Heart left ventricle (tissue), 16 donors: ENCODE results near the gene ERGIC1. TPM values are rescaled to one million over a fixed set of nuclear protein-coding genes. Genes with fewer than 3 reads are reported as not detected.
A peak's percentile ranks its signal among the peaks of the same experiment; 100 is the strongest.
"Not testable (repeated sequence)": the region's sequence is repeated elsewhere in the genome, so short reads cannot be mapped to it uniquely, and the experiment has no call there.

ENCODE experiments used
- ATAC-seq, 4 donors: fragments of 200-7000 bp; cut with Tn5 transposase; one replicate each; pipeline ENCODE4 v1.9.1; 2020 to 2022; ENCODE audit warnings: moderate library complexity in 4 of 4, mild to moderate bottlenecking in 3 of 4, moderate number of reproducible peaks in 1 of 4
- DNase-seq, 5 donors: peaks; one replicate each; pipeline ENCODE4 v3.0.0-alpha.2; 2020
- H3K27ac ChIP-seq, 12 donors: fragments of 200-600 bp; sonication (generic) in 4 of 12; one replicate each; pipeline versions ENCODE4 v1.5.0 to v1.8.0; 2016 to 2022; ENCODE audit warnings: mild to moderate bottlenecking in 2 of 12
- H3K27me3 ChIP-seq, 9 donors: fragments of 200-600 bp; sonication (generic) in 2 of 9; one replicate each; pipeline versions ENCODE4 v1.5.1 to v1.8.0; 2016 to 2022; ENCODE audit warnings: mild to moderate bottlenecking in 3 of 9
- H3K36me3 ChIP-seq, 9 donors: fragments of 200-600 bp; sonication (generic) in 2 of 9; one replicate each; pipeline versions ENCODE4 v1.5.0 to v1.8.0; 2018 to 2022; ENCODE audit warnings: mild to moderate bottlenecking in 2 of 9
- H3K4me1 ChIP-seq, 12 donors: fragments of 200-600 bp; sonication (generic) in 4 of 12; one replicate each; pipeline versions ENCODE4 v1.5.0 to v1.8.0; 2016 to 2022; ENCODE audit warnings: mild to moderate bottlenecking in 3 of 12
- H3K4me3 ChIP-seq, 12 donors: fragments of 200-600 bp; sonication (generic) in 4 of 12; one replicate each; pipeline versions ENCODE4 v1.5.0 to v1.8.0; 2017 to 2022; ENCODE audit warnings: mild to moderate bottlenecking in 9 of 12, moderate library complexity in 4 of 12
- H3K9me3 ChIP-seq, 12 donors: fragments of 200-600 bp; sonication (generic) in 4 of 12; one replicate each; pipeline versions ENCODE4 v1.5.0 to v1.8.0; 2016 to 2022; ENCODE audit warnings: mild to moderate bottlenecking in 1 of 12
- POLR2A ChIP-seq, 2 donors: fragments of 450-650 bp; IDR thresholded peaks; one replicate each; pipeline ENCODE4 v1.6.1; 2017; ENCODE audit warnings: antibody characterized with exemption in 2 of 2, mild to moderate bottlenecking in 2 of 2, moderate library complexity in 2 of 2
- WGBS, 4 donors: extraction: QIAGEN DNeasy Blood & Tissue Kit in 2 of 4; methylation state at CpG; one replicate each; pipeline versions ENCODE4 v1.1.5 to v1.1.7; 2013 to 2018; 5-methylcytosine and 5-hydroxymethylcytosine counted together
- intact Hi-C, 10 donors: fragments of 100-400 bp; cut with DNase I; formaldehyde crosslinking; loops; one replicate each; pipeline versions ENCODE4 v1.11.1 to v1.14.2; 2022
- polyA plus RNA-seq, 2 donors: library from polyadenylated mRNA; stranded (reverse); fragments of 200-250 nt; gene quantifications; one replicate each; pipeline ENCODE4 v1.2.3, GENCODE V29; 2013
- total RNA-seq, 9 donors: library from RNA; depleted of rRNA in 2 of 9; stranded (reverse); fragments of >200 nt in 2 of 9; fragmentation: NEBNext Ultra II Directional in 3 of 9; extraction: Animal tissue kit (Norgen Biotek cat#: 25700) in 3 of 9; gene quantifications; one replicate each; pipeline versions ENCODE4 v1.1.0 to v1.2.4, GENCODE V29; 2016 to 2023
- TF ChIP-seq, protein P1 (sequence below), 12 donors: fragments of 200-600 bp; sonication (generic) in 4 of 12; IDR thresholded peaks; one replicate each; pipeline versions ENCODE4 v1.5.0 to v1.8.0; 2018 to 2022; ENCODE audit warnings: antibody characterized with exemption in 12 of 12, mild to moderate bottlenecking in 5 of 12
- donor health status: ischemic (EF 13 %, LVEDD 7.1; RV severe dilation, severe dysfunction).
- donor health status: healthy with polysubstance abuse.
- donor health status: DM: no; HTN: yes; CAD: no.
- donor health status: DM: no; HTN: no; CAD: no.
- donor health status: ischemic (EF 25% LVEDD 6.9; RV normal size, moderate dysfunction).
- donor health status: ischemic (EF 25% LVEDD 5.7; RV mildly dilated, moderate dysfunction).
- donor health status: healthy.
- donor health status: DM: yes; HTN: yes; CAD: no.
- donor health status: ischemic (EF 35%, LVEDD 5.7; RV mildly dilated, moderate dysfunction).
- donor health status: nonischemic (EF 11% LVEDD 7.7; RV severe dilation, severe dysfunction).
- donor health status: DM: yes; HTN: yes; CAD: no.
- donor health status: PGD.
- donor health status: ischemic (EF 29% LVEDD 5.4; RV normal size, mild dysfunction).
- donor health status: nonischemic (EF 23%, LVEDD 6.1; RV moderate dilation, normal function).

Gene ERGIC1
- total and polyA plus RNA-seq, 11 donors, result 66.6 to 115 (median 84.9) TPM

DNA sequence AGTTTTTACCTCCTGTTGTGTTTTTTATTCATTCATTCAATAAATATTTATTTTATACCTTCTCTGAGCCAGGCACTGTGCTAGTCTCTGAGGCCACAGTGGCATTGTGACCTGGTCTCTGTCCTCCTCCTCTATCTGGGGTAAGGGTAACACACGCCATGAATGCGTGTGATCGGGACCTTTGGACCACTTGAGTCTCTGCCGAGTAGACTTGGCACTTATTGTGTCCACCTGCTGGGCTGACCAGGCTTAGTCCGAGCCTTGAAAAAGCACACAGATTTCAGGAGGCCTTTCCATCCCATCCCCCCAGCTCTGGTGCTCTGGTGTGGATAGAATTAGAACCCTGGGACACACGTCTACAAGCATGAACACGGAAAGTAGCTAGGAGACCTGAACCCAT lies 58.7 kb downstream of the ERGIC1 start:
- 32 to 53% (median 39%) methylated on average over 7 of the region's 7 CpGs for WGBS, 4 donors
- Histone ChIP-seq H3K27me3 (no peaks in the 10 kb centered on the region), H3K9me3 (no peaks in the 10 kb centered on the region), H3K27ac (peak overlapping the region; percentile 48 to 93 (median 84)), H3K4me1 (peaks cover 3 to 57% (median 44%) of the 10 kb centered on the region in 12 donors), H3K4me3 (no peak overlapping the region), H3K36me3 (peaks cover 0 to 25% (median 12%) of the 10 kb centered on the region in 9 donors)
- TF ChIP-seq, protein P1, sequence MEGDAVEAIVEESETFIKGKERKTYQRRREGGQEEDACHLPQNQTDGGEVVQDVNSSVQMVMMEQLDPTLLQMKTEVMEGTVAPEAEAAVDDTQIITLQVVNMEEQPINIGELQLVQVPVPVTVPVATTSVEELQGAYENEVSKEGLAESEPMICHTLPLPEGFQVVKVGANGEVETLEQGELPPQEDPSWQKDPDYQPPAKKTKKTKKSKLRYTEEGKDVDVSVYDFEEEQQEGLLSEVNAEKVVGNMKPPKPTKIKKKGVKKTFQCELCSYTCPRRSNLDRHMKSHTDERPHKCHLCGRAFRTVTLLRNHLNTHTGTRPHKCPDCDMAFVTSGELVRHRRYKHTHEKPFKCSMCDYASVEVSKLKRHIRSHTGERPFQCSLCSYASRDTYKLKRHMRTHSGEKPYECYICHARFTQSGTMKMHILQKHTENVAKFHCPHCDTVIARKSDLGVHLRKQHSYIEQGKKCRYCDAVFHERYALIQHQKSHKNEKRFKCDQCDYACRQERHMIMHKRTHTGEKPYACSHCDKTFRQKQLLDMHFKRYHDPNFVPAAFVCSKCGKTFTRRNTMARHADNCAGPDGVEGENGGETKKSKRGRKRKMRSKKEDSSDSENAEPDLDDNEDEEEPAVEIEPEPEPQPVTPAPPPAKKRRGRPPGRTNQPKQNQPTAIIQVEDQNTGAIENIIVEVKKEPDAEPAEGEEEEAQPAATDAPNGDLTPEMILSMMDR (IDR thresholded peaks at IDR 0.05), result no peak
- TF ChIP-seq POLR2A (IDR thresholded peaks at IDR 0.05), result no peak
- ATAC-seq (peak; percentile 27 to 80 (median 42)), DNase-seq (peak in 2 of 5 donors; percentile 47 to 73)
- intact Hi-C loops, result loop anchor here in 1 of 10 donors (10.0 kb wide), 1 partner anchor 118 kb away; the partner anchor contains the start of gene DUSP1

DNA sequence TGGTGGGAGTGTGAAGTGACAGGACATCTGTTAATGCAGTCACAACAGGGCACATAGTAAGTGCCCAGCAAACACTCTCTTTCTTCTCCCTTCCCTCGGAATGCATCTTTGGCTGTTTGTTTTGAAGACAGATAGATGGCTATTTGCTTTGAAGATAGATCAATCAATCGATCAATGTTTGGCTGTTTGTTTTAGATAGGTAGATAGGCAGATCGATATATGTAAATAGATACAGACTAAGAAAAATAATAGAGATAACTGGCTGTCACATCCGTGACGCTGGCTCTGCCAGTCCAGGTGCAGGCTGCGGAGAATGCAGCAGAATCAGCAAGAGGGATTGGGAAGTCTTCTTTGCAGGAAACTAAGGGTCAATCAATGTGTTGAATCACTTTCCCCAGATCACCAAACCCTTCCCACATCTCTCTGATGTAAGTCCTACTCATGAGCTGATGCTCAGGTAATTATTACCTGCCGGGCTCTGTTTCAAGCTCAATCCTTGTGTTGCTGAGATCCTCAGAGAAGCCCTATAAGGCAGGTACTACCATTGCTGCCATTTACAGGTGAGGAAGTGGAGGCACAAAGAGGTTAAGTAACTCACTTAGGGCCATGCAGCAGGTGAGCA lies 60.8 kb downstream of the ERGIC1 start:
- no peak for TF ChIP-seq POLR2A (IDR thresholded peaks at IDR 0.05)
- TF ChIP-seq, protein P1 (IDR thresholded peaks at IDR 0.05), result no peak
- intact Hi-C loops, result loop anchor here in 1 of 10 donors (10.0 kb wide), 1 partner anchor 120 kb away; the partner anchor contains the start of gene DUSP1
- Histone ChIP-seq H3K4me1 (peaks cover 3 to 56% (median 50%) of the 10 kb centered on the region in 12 donors), H3K4me3 (no peak overlapping the region), H3K27me3 (no peaks in the 10 kb centered on the region), H3K36me3 (peaks cover 0 to 25% (median 5%) of the 10 kb centered on the region in 9 donors), H3K9me3 (no peaks in the 10 kb centered on the region), H3K27ac (peak overlapping the region in 3 of 12 donors; percentile 44 to 92 (median 90))
- ATAC-seq, result no peak
- WGBS, 4 donors, result 89 to 92% (median 90%) methylated on average over 7 of the region's 7 CpGs
- DNase-seq, result no peak

DNA sequence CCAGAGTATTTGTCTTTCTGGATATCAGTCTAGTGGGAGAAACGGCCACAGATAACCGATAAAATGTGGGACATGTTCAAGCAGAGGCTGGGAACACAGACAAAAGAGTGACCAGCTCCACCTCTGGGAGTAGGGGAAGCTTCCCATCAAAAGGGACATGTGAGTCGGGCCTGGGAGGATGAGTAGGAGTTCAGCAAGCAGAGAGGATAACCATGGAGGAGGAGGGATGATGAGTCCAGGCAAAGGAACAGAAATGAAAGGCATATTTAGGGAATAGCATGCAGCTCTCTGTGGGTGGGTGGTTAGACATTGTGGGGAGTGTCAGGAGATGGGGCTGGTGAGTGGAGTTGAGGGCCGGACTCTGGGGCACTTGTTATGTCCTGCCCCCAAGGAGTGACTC lies 61.5 kb downstream of the ERGIC1 start:
- no peaks in the 10 kb centered on the region for H3K27me3 ChIP-seq
- peaks cover 3 to 60% (median 51%) of the 10 kb centered on the region in 12 donors for H3K4me1 ChIP-seq
- TF ChIP-seq, protein P1 (IDR thresholded peaks at IDR 0.05), result no peak
- no peak for TF ChIP-seq POLR2A (IDR thresholded peaks at IDR 0.05)
- intact Hi-C loops, result loop anchor here in 1 of 10 donors (10.0 kb wide), 1 partner anchor 121 kb away; the partner anchor contains the start of gene DUSP1
- H3K9me3 ChIP-seq, result no peaks in the 10 kb centered on the region
- H3K27ac ChIP-seq, result peak overlapping the region in 3 of 12 donors; percentile 18 to 92 (median 90)
- H3K36me3 ChIP-seq, result peaks cover 0 to 21% (median 4%) of the 10 kb centered on the region in 9 donors
- ATAC-seq (no peak), DNase-seq (no peak)
- no peak overlapping the region for H3K4me3 ChIP-seq
- WGBS, 4 donors, result 89 to 94% (median 90%) methylated on average over 4 of the region's 4 CpGs

DNA sequence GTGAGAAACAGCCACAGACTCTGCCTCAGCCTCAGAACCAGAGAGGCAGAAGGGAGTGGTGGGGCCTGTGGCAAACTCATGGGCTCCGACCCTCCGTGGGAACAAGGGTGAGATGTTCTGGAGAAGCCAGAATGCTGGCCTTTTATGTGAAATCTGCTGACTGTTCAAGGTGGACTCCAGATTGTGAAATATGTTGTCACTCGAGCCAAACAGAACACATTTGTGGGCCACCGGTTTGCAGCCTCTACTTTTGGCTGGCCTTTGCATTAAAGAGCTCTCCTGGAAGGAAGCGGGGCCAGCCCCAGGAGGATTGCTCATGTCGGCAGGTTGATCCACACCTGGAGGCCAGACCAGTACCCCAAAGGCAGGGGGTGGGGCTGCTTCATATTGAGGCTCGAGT lies 62.4 kb downstream of the ERGIC1 start:
- DNase-seq, result peak in 1 of 5 donors; percentile 24
- TF ChIP-seq, protein P1 (IDR thresholded peaks at IDR 0.05), result no peak
- TF ChIP-seq POLR2A (IDR thresholded peaks at IDR 0.05), result no peak
- WGBS, 4 donors, result 71 to 83% (median 73%) methylated on average over 7 of the region's 7 CpGs
- intact Hi-C loops, result loop anchor here in 1 of 10 donors (10.0 kb wide), 1 partner anchor 122 kb away; the partner anchor contains the start of gene DUSP1
- no peaks in the 10 kb centered on the region for H3K9me3 ChIP-seq
- no peak for ATAC-seq
- H3K36me3 ChIP-seq, result peaks cover 0 to 18% (median 0%) of the 10 kb centered on the region in 9 donors
- peaks cover 3 to 60% (median 52%) of the 10 kb centered on the region in 12 donors for H3K4me1 ChIP-seq
- H3K4me3 ChIP-seq, result no peak overlapping the region
- no peaks in the 10 kb centered on the region for H3K27me3 ChIP-seq
- H3K27ac ChIP-seq, result peak overlapping the region in 10 of 12 donors; percentile 29 to 92 (median 86)

DNA sequence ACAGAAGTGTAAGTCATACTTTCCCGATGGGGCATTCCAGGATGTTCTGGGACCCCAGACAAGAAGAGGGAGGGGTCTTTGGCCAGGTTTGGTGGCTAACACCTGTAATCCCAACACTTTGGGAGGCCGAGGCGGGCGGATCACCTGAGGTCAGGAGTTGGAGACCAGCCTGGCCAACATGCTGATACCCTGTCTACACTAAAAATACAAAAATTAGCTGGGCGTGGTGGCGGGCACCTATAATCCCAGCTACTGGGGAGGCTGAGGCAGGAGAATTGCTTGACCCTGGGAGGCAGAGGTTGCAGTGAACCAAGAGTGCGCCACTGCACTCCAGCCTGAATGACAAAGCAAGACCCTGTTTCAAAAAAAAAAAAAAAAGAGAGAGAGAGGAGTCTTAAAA lies 63.0 kb downstream of the ERGIC1 start:
- ATAC-seq, H3K9me3 ChIP-seq, H3K27me3 ChIP-seq, DNase-seq: not testable (repeated sequence)
- Histone ChIP-seq H3K36me3 (peaks cover 0 to 18% (median 0%) of the 10 kb centered on the region in 9 donors), H3K4me1 (peaks cover 1 to 60% (median 53%) of the 10 kb centered on the region in 12 donors), H3K4me3 (peak overlapping the region in 6 of 12 donors; percentile 13 to 48 (median 34)), H3K27ac (peak overlapping the region; percentile 31 to 92 (median 86))
- intact Hi-C loops, result loop anchor here in 1 of 10 donors (10.0 kb wide), 1 partner anchor 122 kb away; the partner anchor contains the start of gene DUSP1
- 75 to 87% (median 83%) methylated on average over 7 of the region's 7 CpGs for WGBS, 4 donors
